ENCODE measurements around the gene FABP3. TPM values are rescaled to one million over a fixed set of nuclear protein-coding genes. Genes with fewer than 3 reads are reported as not detected.

FABP3 gene
- total RNA-seq, 4 donors from 2014 or later: 17.8 to 43.2 (median 18.8) TPM; not detected in 1

DNA sequence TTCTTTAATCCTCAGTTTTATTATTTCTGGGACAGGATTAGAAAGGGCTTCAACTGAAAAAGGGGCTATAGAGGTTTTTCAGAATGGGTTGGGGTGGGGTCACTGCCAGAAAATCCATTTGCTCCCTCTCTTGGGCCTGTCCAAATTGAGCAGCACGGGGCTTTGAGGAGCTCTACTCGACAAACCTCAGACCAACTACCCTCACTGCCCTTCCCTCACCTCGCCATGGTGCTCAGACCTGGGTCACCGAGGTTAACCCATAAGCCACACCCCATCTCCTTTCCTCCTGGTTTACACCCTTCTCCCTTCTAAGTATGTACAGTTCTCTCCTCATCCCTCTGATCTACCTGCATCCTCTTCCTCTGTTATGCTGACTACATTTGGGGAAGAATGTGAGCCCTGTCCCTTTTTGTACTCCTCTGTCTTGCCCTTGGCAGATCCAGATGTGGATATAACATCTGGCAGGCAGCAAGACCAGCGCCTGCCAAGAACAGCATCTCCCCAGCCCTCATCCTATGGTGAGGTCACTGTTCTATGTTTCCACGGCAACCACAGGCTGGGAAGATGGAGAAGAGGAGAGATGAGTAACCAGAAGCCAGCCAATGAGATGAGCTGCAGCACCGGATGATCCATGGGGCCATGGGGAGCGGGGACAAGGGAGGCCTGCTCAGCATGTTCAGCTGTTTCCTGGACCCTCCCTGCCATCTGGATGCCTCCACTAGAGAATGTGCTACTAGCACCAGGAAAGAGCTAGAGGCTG, 3.7 kb upstream of the FABP3 start:
- TF ChIP-seq, protein P1, sequence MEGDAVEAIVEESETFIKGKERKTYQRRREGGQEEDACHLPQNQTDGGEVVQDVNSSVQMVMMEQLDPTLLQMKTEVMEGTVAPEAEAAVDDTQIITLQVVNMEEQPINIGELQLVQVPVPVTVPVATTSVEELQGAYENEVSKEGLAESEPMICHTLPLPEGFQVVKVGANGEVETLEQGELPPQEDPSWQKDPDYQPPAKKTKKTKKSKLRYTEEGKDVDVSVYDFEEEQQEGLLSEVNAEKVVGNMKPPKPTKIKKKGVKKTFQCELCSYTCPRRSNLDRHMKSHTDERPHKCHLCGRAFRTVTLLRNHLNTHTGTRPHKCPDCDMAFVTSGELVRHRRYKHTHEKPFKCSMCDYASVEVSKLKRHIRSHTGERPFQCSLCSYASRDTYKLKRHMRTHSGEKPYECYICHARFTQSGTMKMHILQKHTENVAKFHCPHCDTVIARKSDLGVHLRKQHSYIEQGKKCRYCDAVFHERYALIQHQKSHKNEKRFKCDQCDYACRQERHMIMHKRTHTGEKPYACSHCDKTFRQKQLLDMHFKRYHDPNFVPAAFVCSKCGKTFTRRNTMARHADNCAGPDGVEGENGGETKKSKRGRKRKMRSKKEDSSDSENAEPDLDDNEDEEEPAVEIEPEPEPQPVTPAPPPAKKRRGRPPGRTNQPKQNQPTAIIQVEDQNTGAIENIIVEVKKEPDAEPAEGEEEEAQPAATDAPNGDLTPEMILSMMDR (IDR thresholded peaks at IDR 0.05; ENCODE audit: low read depth): no peak

DNA sequence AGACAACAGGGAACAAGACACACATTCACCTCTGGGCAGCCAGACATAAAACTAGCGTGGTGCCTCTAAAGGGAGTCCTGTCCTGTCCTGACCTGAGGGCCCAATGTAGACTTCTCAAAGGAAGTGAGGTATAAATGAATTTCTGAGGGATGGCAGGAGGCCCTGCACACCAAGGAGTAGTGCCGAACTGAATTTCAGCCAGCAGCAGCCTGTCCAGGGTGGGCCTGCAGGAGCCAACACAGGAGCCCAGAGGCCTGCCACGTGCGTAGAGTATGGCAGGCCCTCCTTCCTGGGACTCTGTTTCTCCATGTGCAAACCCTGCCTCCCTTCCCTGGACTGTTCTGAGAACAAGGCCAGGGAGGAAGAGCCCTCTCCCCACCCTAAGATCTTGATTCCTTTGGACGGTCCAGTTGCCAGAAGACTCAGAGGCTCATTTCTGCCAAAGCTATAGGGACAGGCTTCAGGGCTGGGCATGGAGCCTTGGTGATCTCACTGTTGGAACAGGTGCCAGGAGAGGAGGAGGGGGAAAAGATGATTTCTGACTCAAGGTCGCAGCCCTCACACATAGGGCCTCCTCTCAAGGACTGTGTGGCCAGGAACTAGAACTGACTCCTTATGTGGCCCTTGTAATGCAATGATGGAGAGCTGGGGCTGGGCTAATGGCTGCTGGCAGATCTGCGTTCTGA, 1.8 kb upstream of the FABP3 start:
- TF ChIP-seq, protein P1 (IDR thresholded peaks at IDR 0.05; ENCODE audit: low read depth): no peak

DNA sequence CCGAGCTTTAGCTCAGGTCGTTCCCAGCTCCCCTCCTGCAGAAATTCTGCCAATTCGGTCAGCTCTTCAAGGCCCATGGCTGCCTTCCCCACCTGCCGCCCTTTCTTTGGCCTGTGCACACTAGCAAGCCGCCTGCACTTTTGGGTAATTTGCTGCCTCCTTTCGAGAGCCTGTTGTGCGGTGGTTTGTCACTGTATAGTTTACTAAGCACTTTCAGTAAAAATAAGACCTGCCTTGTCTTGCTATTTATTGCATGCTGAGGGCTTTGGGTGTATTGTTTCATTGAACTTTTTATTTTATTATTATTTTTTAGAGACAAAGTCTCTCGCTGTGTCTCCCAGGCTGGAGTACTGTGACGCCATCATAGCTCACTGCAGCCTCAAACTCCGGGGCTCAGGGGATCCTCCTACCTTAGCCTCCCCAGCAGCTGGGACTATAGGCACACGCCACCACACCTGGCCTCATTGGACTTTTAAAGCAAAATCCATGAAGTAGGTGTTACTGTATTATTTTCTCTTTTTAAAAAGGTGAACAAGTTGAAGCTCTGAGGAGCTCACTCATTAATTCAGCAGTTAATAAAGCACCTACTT, 1.1 kb upstream of the FABP3 start:
- TF ChIP-seq, protein P1 (IDR thresholded peaks at IDR 0.05; ENCODE audit: low read depth): no peak

GRCh38 chr1:31372751-31373055, 173 bp downstream of the FABP3 start:
- TF ChIP-seq, protein P1 (IDR thresholded peaks at IDR 0.05; ENCODE audit: low read depth): no peak

GRCh38 chr1:31372051-31372450, 825 bp downstream of the FABP3 start:
- TF ChIP-seq, protein P1 (IDR thresholded peaks at IDR 0.05; ENCODE audit: low read depth): no peak

GRCh38 chr1:31371121-31371959, 1.5 kb downstream of the FABP3 start:
- TF ChIP-seq, protein P1 (IDR thresholded peaks at IDR 0.05; ENCODE audit: low read depth): no peak
